Epidermal melanocyte (primary cell): ENCODE measurements around the gene TAF5L.
"Not testable (repeated sequence)": the region's sequence is repeated elsewhere in the genome, so short reads cannot be mapped to it uniquely, and the experiment has no call there.

Source experiments
- DNase-seq: peaks from one replicate; pipeline ENCODE4 v3.0.0; 2011; ENCODE audit warnings: low spot score; ENCODE audit not compliant: insufficient read length

Gene TAF5L

GRCh38 chr1:229642970-229643369 is 17.0 kb upstream of the TAF5L start:
- DNase-seq, result no peak

- DNase-seq, result no peak
These were observed 16.5 kb upstream of the TAF5L start for GRCh38 chr1:229642376-229642775.

GRCh38 chr1:229641306-229641705 is 15.4 kb upstream of the TAF5L start:
- DNase-seq, result no peak

GRCh38 chr1:229640455-229640854 is 14.5 kb upstream of the TAF5L start:
- no peak for DNase-seq

- DNase-seq, result no peak
These were observed 11.8 kb upstream of the TAF5L start for GRCh38 chr1:229637746-229638145.

- DNase-seq, result no peak
These were observed 10.1 kb upstream of the TAF5L start for GRCh38 chr1:229636042-229636441.

GRCh38 chr1:229631966-229632365 is 6.0 kb upstream of the TAF5L start:
- DNase-seq, result no peak

GRCh38 chr1:229631148-229631547 is 5.2 kb upstream of the TAF5L start:
- DNase-seq, result no peak

- DNase-seq, result no peak
These were observed 3.3 kb upstream of the TAF5L start for GRCh38 chr1:229629261-229629660.

- no peak for DNase-seq
These were observed 1.1 kb upstream of the TAF5L start for GRCh38 chr1:229627003-229627402.

- peak; percentile 65 for DNase-seq
These were observed 629 bp downstream of the TAF5L start for GRCh38 chr1:229625071-229625914.

GRCh38 chr1:229624521-229625070 is 1.3 kb downstream of the TAF5L start:
- no peak for DNase-seq

- no peak for DNase-seq
These were observed 2.1 kb downstream of the TAF5L start for GRCh38 chr1:229623838-229624237.

GRCh38 chr1:229623225-229623624 is 2.7 kb downstream of the TAF5L start:
- no peak for DNase-seq

- DNase-seq, result not testable (repeated sequence)
These were observed 3.2 kb downstream of the TAF5L start for GRCh38 chr1:229622641-229623120.

- no peak for DNase-seq
These were observed 4.3 kb downstream of the TAF5L start for GRCh38 chr1:229621663-229622062.

GRCh38 chr1:229620876-229621275 is 5.0 kb downstream of the TAF5L start:
- DNase-seq, result no peak

GRCh38 chr1:229619614-229620013 is 6.3 kb downstream of the TAF5L start:
- no peak for DNase-seq

- no peak for DNase-seq
These were observed 6.9 kb downstream of the TAF5L start for GRCh38 chr1:229619002-229619401.

GRCh38 chr1:229617351-229618100 is 8.4 kb downstream of the TAF5L start:
- DNase-seq, result no peak

- no peak for DNase-seq
These were observed 11.2 kb downstream of the TAF5L start for GRCh38 chr1:229614701-229615100.

- DNase-seq, result no peak
These were observed 12.0 kb downstream of the TAF5L start for GRCh38 chr1:229613938-229614337.
